Spleen (tissue), 11 donors: Measurements from ENCODE around the gene MARK2. TPM values are rescaled to one million over a fixed set of nuclear protein-coding genes. Genes with fewer than 3 reads are reported as not detected.

Source experiments
- DNase-seq: peaks from one replicate; pipeline ENCODE4 v3.0.0-alpha.2; 2020
- H3K27ac ChIP-seq, 8 donors: fragments of 200-600 bp; sonication (generic) in 7 of 8; 1 replicate in 4 of 8; 2 replicates in 4 of 8; pipeline versions ENCODE4 v1.5.0 to v1.8.0; 2016 to 2021; ENCODE audit warnings: inconsistent platforms in 4 of 8, mild to moderate bottlenecking in 4 of 8, moderate library complexity in 1 of 8
- H3K27me3 ChIP-seq, 7 donors: fragments of 200-600 bp; sonication (generic) in 6 of 7; replicated peaks in 1 of 7; 1 replicate in 4 of 7; 2 replicates in 3 of 7; pipeline versions ENCODE4 v1.5.0 to v1.8.0; 2016 to 2021; ENCODE audit warnings: inconsistent platforms in 3 of 7, mild to moderate bottlenecking in 1 of 7
- H3K36me3 ChIP-seq, 6 donors: fragments of 200-600 bp; sonication (generic) in 5 of 6; 1 replicate in 4 of 6; 2 replicates in 2 of 6; pipeline versions ENCODE4 v1.5.0 to v1.8.0; 2016 to 2021; ENCODE audit warnings: inconsistent platforms in 2 of 6
- H3K4me1 ChIP-seq, 6 donors: fragments of 200-600 bp; sonication (generic) in 5 of 6; 1 replicate in 3 of 6; 2 replicates in 3 of 6; pipeline versions ENCODE4 v1.5.0 to v1.8.0; 2016 to 2021; ENCODE audit warnings: inconsistent platforms in 3 of 6
- H3K4me3 ChIP-seq, 8 donors: fragments of 200-600 bp; sonication (generic) in 7 of 8; 1 replicate in 4 of 8; 2 replicates in 4 of 8; pipeline versions ENCODE4 v1.5.0 to v1.8.0; 2016 to 2021; ENCODE audit warnings: inconsistent platforms in 4 of 8, mild to moderate bottlenecking in 4 of 8, moderate library complexity in 2 of 8
- H3K9me3 ChIP-seq, 8 donors: fragments of 200-600 bp; sonication (generic) in 7 of 8; 1 replicate in 4 of 8; 2 replicates in 4 of 8; pipeline versions ENCODE4 v1.5.0 to v1.8.0; 2016 to 2021; ENCODE audit warnings: inconsistent platforms in 4 of 8
- CTCF ChIP-seq, 11 experiments: fragments of 200-600 bp in 7 of 11; fragments of 450-650 bp in 4 of 11; sonication (generic) in 4 of 11; IDR thresholded peaks in 8 of 11; conservative IDR thresholded peaks in 3 of 11; 1 replicate in 7 of 11; 2 replicates in 4 of 11; pipeline versions ENCODE4 v1.4.0 to v1.8.0; 2016 to 2021; ENCODE audit warnings: antibody characterized with exemption in 11 of 11, inconsistent platforms in 4 of 11, mild to moderate bottlenecking in 1 of 11
- POLR2A ChIP-seq, 3 donors: fragments of 450-650 bp; IDR thresholded peaks; one replicate each; pipeline ENCODE4 v1.5.1; 2017; ENCODE audit warnings: antibody characterized with exemption in 3 of 3, mild to moderate bottlenecking in 1 of 3
- POLR2AphosphoS5 ChIP-seq, 3 donors: sonication (generic); formaldehyde crosslinking; IDR thresholded peaks; one replicate each; pipeline ENCODE4 v1.5.1; 2017; ENCODE audit warnings: antibody characterized with exemption in 3 of 3
- WGBS, 5 donors: extraction: QIAGEN DNeasy Blood & Tissue Kit in 3 of 5; methylation state at CpG; one replicate each; pipeline versions ENCODE4 v1.1.5 to v1.1.7; 2013 to 2018; 5-methylcytosine and 5-hydroxymethylcytosine counted together
- intact Hi-C: fragments of 100-400 bp; cut with DNase I; formaldehyde crosslinking; loops from one replicate; pipeline ENCODE4 v1.15.0; 2023; ENCODE audit warnings: low total_unique reads
- polyA plus RNA-seq, 3 donors: library from polyadenylated mRNA; stranded (reverse); fragments of 200-250 nt; gene quantifications; one replicate each; pipeline ENCODE4 v1.2.1, GENCODE V29; 2013
- total RNA-seq, 7 donors: library from RNA; depleted of rRNA in 3 of 7; stranded (reverse); fragments of >200 nt in 3 of 7; fragmentation: NEBNext Ultra II Directional in 4 of 7; extraction: Animal tissue kit (Norgen Biotek cat#: 25700) in 4 of 7; gene quantifications; one replicate each; pipeline versions ENCODE4 v1.1.0 to v1.2.1, GENCODE V29; 2016 to 2021
- donor health status: healthy with polysubstance abuse.
- donor health status: DM: no; HTN: no; CAD: no; lungs with moderate emphysema.
- donor health status: DM: no; HTN: no; CAD: no.
- donor health status: Bipolar disorder and iron deficiency.
- donor health status: healthy.
- donor health status: DM: no; HTN: no; CAD: no.
- donor health status: DM: yes; HTN: yes; CAD: no.

The MARK2 gene
- total and polyA plus RNA-seq, 10 donors, result 6.9 to 67.3 (median 45.3) TPM

DNA sequence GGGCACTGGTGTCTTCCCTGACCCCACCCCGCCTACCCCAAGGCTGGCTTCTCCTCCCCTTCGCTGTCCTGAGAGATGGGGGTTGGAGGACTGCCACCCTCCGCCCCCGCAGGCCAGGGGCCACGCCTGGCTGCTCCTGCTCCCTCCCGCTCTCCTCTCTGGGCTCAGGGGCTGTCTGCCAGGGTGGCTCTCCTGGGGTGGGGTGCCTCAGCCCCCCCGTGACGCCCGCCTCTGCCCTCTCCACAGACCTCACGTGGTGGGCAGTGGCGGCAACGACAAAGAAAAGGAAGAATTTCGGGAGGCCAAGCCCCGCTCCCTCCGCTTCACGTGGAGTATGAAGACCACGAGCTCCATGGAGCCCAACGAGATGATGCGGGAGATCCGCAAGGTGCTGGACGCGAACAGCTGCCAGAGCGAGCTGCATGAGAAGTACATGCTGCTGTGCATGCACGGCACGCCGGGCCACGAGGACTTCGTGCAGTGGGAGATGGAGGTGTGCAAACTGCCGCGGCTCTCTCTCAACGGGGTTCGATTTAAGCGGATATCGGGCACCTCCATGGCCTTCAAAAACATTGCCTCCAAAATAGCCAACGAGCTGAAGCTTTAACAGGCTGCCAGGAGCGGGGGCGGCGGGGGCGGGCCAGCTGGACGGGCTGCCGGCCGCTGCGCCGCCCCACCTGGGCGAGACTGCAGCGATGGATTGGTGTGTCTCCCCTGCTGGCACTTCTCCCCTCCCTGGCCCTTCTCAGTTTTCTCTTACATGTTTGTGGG is 69.9 kb downstream of the MARK2 start:
- intact Hi-C loops, result no loop called here
- TF ChIP-seq CTCF (IDR thresholded peaks at IDR 0.05 in 8 of 11, conservative IDR thresholded peaks at IDR 0.05 in 3 of 11) (no peak), POLR2AphosphoS5 (IDR thresholded peaks at IDR 0.05) (peak; percentile 10 to 63 (median 31))
- H3K4me1 ChIP-seq, result peaks cover 0 to 36% (median 4%) of the 10 kb centered on the region in 6 donors
- DNase-seq, result no peak
- 88 to 90% (median 90%) methylated on average over 30 to 46 of the region's 46 CpGs for WGBS, 5 donors
- H3K27me3 ChIP-seq, result no peaks in the 10 kb centered on the region
- H3K4me3 ChIP-seq, result no peak overlapping the region
- no peaks in the 10 kb centered on the region for H3K9me3 ChIP-seq
- H3K27ac ChIP-seq, result no peak overlapping the region
- peaks cover 3 to 88% (median 63%) of the 10 kb centered on the region in 6 donors for H3K36me3 ChIP-seq

GRCh38 chr11:63909591-63910506 is 70.9 kb downstream of the MARK2 start:
- Histone ChIP-seq H3K9me3 (no peaks in the 10 kb centered on the region), H3K27ac (no peak overlapping the region), H3K4me3 (no peak overlapping the region), H3K4me1 (peaks cover 0 to 38% (median 4%) of the 10 kb centered on the region in 6 donors), H3K36me3 (peaks cover 3 to 78% (median 53%) of the 10 kb centered on the region in 6 donors), H3K27me3 (peaks cover 0 to 4% (median 0%) of the 10 kb centered on the region in 7 donors)
- intact Hi-C loops, result no loop called here
- WGBS, 5 donors, result 60 to 70% (median 62%) methylated on average over 16 to 24 of the region's 24 CpGs
- TF ChIP-seq POLR2A (IDR thresholded peaks at IDR 0.05) (no peak), POLR2AphosphoS5 (IDR thresholded peaks at IDR 0.05) (peak in 1 of 3 donors; percentile 57)
- no peak for DNase-seq

- intact Hi-C loops, result no loop called here
- Histone ChIP-seq H3K27me3 (peaks cover 0 to 12% (median 0%) of the 10 kb centered on the region in 7 donors), H3K36me3 (peaks cover 3 to 70% (median 44%) of the 10 kb centered on the region in 6 donors), H3K4me1 (peaks cover 1 to 46% (median 12%) of the 10 kb centered on the region in 6 donors), H3K4me3 (no peak overlapping the region), H3K9me3 (no peaks in the 10 kb centered on the region), H3K27ac (no peak overlapping the region)
- TF ChIP-seq POLR2A (IDR thresholded peaks at IDR 0.05) (no peak), POLR2AphosphoS5 (IDR thresholded peaks at IDR 0.05) (no peak)
- WGBS, 5 donors, result 78 to 92% (median 83%) methylated on average over 9 of the region's 9 CpGs
- no peak for DNase-seq
Observed at GRCh38 chr11:63910675-63911074, 71.8 kb downstream of the MARK2 start.

DNA sequence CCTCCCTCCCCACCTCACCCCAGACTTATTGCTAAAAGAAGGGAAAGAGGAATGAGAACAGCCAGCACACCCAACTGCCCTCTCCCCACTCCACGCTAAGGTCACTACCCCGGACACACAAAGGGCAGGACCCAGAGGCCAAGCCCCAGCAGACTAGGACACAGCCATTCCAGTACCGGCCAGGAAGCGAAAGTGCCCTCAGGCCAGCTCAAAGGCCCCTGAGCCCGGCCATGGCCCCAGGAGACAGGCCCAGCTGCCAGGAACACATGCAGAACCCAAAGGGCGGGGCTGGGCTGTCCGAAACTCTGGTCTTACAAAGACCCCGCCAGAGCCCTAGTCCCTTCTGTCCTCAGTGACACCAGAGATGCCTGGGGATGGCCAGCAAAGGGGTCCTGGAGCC is 72.5 kb downstream of the MARK2 start:
- TF ChIP-seq CTCF (IDR thresholded peaks at IDR 0.05 in 8 of 11, conservative IDR thresholded peaks at IDR 0.05 in 3 of 11) (no peak), POLR2AphosphoS5 (IDR thresholded peaks at IDR 0.05) (peak in 1 of 3 donors; percentile 25)
- DNase-seq, result no peak
- WGBS, 5 donors, result 84 to 90% (median 86%) methylated on average over 6 to 8 of the region's 8 CpGs

More for the DNA sequence above, 72.5 kb downstream of the MARK2 start:
- Histone ChIP-seq H3K27me3 (peaks cover 0 to 19% (median 0%) of the 10 kb centered on the region in 7 donors), H3K4me1 (peaks cover 9 to 49% (median 19%) of the 10 kb centered on the region in 6 donors), H3K27ac (no peak overlapping the region), H3K9me3 (no peaks in the 10 kb centered on the region), H3K36me3 (peaks cover 3 to 62% (median 39%) of the 10 kb centered on the region in 6 donors), H3K4me3 (no peak overlapping the region)
- intact Hi-C loops, result no loop called here
